ENCODE results near the gene PTPRN2. TPM values are rescaled to one million over a fixed set of nuclear protein-coding genes. Genes with fewer than 3 reads are reported as not detected.

Gene PTPRN2
- total RNA-seq, 2 donors from 2014 or later: 26.1 to 55.5 TPM

GRCh38 chr7:158572000-158572828 lies 15.4 kb downstream of the PTPRN2 start:
- intact Hi-C loops (cut with DNase I): no loop called here
- TF ChIP-seq POLR2AphosphoS5 (IDR thresholded peaks at IDR 0.05): no peak
- TF ChIP-seq, protein P1, sequence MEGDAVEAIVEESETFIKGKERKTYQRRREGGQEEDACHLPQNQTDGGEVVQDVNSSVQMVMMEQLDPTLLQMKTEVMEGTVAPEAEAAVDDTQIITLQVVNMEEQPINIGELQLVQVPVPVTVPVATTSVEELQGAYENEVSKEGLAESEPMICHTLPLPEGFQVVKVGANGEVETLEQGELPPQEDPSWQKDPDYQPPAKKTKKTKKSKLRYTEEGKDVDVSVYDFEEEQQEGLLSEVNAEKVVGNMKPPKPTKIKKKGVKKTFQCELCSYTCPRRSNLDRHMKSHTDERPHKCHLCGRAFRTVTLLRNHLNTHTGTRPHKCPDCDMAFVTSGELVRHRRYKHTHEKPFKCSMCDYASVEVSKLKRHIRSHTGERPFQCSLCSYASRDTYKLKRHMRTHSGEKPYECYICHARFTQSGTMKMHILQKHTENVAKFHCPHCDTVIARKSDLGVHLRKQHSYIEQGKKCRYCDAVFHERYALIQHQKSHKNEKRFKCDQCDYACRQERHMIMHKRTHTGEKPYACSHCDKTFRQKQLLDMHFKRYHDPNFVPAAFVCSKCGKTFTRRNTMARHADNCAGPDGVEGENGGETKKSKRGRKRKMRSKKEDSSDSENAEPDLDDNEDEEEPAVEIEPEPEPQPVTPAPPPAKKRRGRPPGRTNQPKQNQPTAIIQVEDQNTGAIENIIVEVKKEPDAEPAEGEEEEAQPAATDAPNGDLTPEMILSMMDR (IDR thresholded peaks at IDR 0.05): no peak
- TF ChIP-seq POLR2A (IDR thresholded peaks at IDR 0.05): no peak
- H3K27ac ChIP-seq: no peak overlapping the region
- no peaks in the 10 kb centered on the region for H3K9me3 ChIP-seq
- no peak for DNase-seq (ENCODE audit: low spot score)
- H3K4me3 ChIP-seq: no peak overlapping the region
- peaks cover 3% of the 10 kb centered on the region for H3K4me1 ChIP-seq (replicated peaks)
- 36% methylated on average over 7 of the region's 7 CpGs for WGBS
- no peaks in the 10 kb centered on the region for H3K36me3 ChIP-seq
- no peaks in the 10 kb centered on the region for H3K27me3 ChIP-seq (replicated peaks; ENCODE audit: insufficient read depth)

- DNase-seq (ENCODE audit: low spot score): no peak
- Histone ChIP-seq H3K36me3 (no peaks in the 10 kb centered on the region), H3K4me3 (no peak overlapping the region), H3K27ac (no peak overlapping the region), H3K4me1 (replicated peaks) (no peaks in the 10 kb centered on the region), H3K9me3 (no peaks in the 10 kb centered on the region), H3K27me3 (replicated peaks; ENCODE audit: insufficient read depth) (no peaks in the 10 kb centered on the region)
- WGBS: 90% methylated on average over 44 of the region's 44 CpGs
- intact Hi-C loops (cut with DNase I): no loop called here
- TF ChIP-seq POLR2A (IDR thresholded peaks at IDR 0.05) (no peak), POLR2AphosphoS5 (IDR thresholded peaks at IDR 0.05) (no peak)
- TF ChIP-seq, protein P1 (IDR thresholded peaks at IDR 0.05): no peak
Measured at GRCh38 chr7:158570449-158571170, 17.0 kb downstream of the PTPRN2 start.

DNA sequence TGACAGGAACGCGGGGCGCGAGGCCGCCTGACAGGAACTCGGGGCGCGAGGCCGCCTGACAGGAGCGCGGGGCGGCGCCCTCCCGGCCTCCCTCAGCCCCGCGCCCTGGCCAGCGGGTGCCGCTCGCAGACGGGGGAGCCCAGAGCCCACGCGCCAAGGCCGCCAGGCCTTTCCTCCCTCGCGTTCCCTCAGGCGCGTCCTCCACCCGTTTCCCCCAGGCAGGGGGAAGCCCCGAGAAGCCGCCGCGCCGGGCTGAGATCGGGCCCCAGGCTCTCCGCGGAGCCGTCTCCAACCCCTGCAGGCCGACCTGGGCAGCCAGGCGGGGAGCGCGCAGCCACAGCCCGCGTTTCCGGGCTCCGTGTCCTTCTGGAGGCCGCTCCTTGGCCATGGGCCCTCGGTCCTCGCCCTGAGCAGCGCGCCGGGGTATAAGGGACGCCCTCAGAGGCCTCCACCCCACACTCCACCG lies 17.7 kb downstream of the PTPRN2 start:
- Histone ChIP-seq H3K4me1 (replicated peaks) (no peaks in the 10 kb centered on the region), H3K9me3 (no peaks in the 10 kb centered on the region), H3K4me3 (peak overlapping the region in 1 of 2 donors; percentile 7), H3K27me3 (replicated peaks; ENCODE audit: insufficient read depth) (no peaks in the 10 kb centered on the region), H3K27ac (no peak overlapping the region), H3K36me3 (no peaks in the 10 kb centered on the region)
- no peak for DNase-seq (ENCODE audit: low spot score)
- intact Hi-C loops (cut with DNase I): no loop called here
- TF ChIP-seq POLR2A (IDR thresholded peaks at IDR 0.05): no peak
- no peak for TF ChIP-seq POLR2AphosphoS5 (IDR thresholded peaks at IDR 0.05)
- TF ChIP-seq, protein P1 (IDR thresholded peaks at IDR 0.05): no peak
- 16% methylated on average over 52 of the region's 53 CpGs for WGBS

DNA sequence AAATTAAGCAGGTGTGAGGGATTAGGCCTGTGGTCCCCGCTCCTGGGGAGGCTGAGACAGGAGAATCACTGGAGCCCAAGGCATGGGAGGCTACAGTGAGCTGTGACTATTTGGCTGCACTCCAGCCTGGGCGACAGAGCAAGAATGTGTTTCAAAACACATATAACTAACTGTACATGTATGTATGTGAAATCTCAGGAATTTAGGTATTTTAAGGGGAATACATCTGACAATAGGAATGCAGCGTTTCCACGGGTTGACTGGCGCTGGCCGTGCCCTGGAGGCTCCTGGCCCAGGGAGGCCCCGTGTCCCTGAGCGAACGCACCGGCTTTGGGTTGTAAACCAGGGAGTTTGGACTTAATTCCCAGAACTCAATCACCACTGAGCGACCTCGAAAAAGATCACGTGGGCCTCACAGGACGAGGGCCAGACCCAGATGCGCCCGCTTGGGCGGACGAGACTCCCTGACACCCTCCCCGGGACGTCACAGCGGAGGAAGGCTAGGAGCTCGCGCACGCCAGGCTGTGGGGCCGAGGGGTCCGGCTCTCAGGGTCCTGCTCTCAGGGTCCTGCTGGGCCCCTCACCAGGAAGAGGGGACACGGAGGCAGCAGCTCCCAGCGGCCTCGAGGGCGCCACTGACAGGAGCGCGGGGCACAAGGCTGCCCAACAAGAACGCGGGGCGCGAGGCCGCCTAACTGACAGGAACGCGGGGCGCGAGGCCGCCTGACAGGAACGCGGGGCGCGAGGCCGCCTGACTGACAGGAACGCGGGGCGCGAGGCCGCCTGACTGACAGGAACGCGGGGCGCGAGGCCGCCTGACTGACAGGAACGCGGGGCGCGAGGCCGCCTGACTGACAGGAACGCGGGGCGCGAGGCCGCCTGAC lies 18.4 kb downstream of the PTPRN2 start:
- no peaks in the 10 kb centered on the region for H3K27me3 ChIP-seq (replicated peaks; ENCODE audit: insufficient read depth)

More for the DNA sequence above, 18.4 kb downstream of the PTPRN2 start:
- Histone ChIP-seq H3K27ac (no peak overlapping the region), H3K36me3 (no peaks in the 10 kb centered on the region), H3K4me3 (no peak overlapping the region), H3K4me1 (replicated peaks) (no peaks in the 10 kb centered on the region), H3K9me3 (no peaks in the 10 kb centered on the region)
- TF ChIP-seq POLR2A (IDR thresholded peaks at IDR 0.05) (no peak), POLR2AphosphoS5 (IDR thresholded peaks at IDR 0.05) (no peak)
- TF ChIP-seq, protein P1 (IDR thresholded peaks at IDR 0.05): no peak
- WGBS: 62% methylated on average over 58 of the region's 67 CpGs
- intact Hi-C loops (cut with DNase I): no loop called here
- DNase-seq (ENCODE audit: low spot score): no peak
